K562 (cell line): ENCODE data around the gene SRPK2. TPM values are rescaled to one million over a fixed set of nuclear protein-coding genes. Genes with fewer than 3 reads are reported as not detected.
A peak's percentile ranks its signal among the peaks of the same experiment; 100 is the strongest.

Experiments used
- ATAC-seq: fragments of 200-7000 bp; cut with Tn5 transposase; 3 replicates; pipeline ENCODE4 v1.9.1; 2020; ENCODE audit warnings: moderate library complexity
- BruUV-seq: library from RNA; stranded (reverse); fragments of 400-500 nt; replicated peaks from 2 replicates; lab custom pipeline; 2021; lab: Mats Ljungman, UMichigan
- CTCF ChIA-PET: fragments of 300-600 bp; formaldehyde crosslinking; extraction: SDS; loops from one replicate; lab custom pipeline; 2021; ENCODE audit warnings: low intra/inter-chr PET ratio; lab: Yijun Ruan, JAX
- POLR2A ChIA-PET: fragments of 300-600, 350-650 bp; sonication (Branson Sonifier 250); formaldehyde crosslinking; extraction: SDS; loops from one replicate; lab custom pipeline; 2021; ENCODE audit warnings: antibody characterized with exemption, inconsistent platforms; lab: Yijun Ruan, JAX
- DNase-seq, 4 experiments: peaks; one replicate each; pipeline versions ENCODE4 v3.0.0 to v3.0.0-alpha.2; 2011 to 2018; ENCODE audit warnings: low spot score in 3 of 4, mixed read lengths in 3 of 4; ENCODE audit errors: extremely low read depth in 1 of 4
- FAIRE-seq: peaks from 2 replicates; lab custom pipeline; 2011; peaks lifted over from hg19 to GRCh38; lab: Jason Lieb, UNC
- H2AFZ ChIP-seq: 2 replicates; pipeline ENCODE4 v1.6.0; 2011; ENCODE audit warnings: low read depth, low read length, control low read depth, inconsistent platforms
- H3K27ac ChIP-seq: fragments of 200-600 bp; 3 replicates; pipeline ENCODE4 v1.8.0; 2011; ENCODE audit warnings: low read depth, mild to moderate bottlenecking, control low read depth, inconsistent platforms, low read length, moderate library complexity, mixed read lengths; ENCODE audit errors: extremely low read depth
- H3K27me3 ChIP-seq, 2 experiments: fragments of 300-600 bp in 1 of 2; 2 replicates in 1 of 2; 3 replicates in 1 of 2; pipeline versions ENCODE4 v1.6.0 to v1.8.0; 2011; ENCODE audit warnings: inconsistent platforms in 2 of 2, low read length in 2 of 2, mild to moderate bottlenecking in 1 of 2, mixed read lengths in 1 of 2, moderate library complexity in 1 of 2; ENCODE audit not compliant: control insufficient read depth in 2 of 2, insufficient read depth in 2 of 2
- H3K36me3 ChIP-seq: fragments of 300-600 bp; 3 replicates; pipeline ENCODE4 v1.8.0; 2011; ENCODE audit warnings: mild to moderate bottlenecking, low read length, inconsistent platforms; ENCODE audit not compliant: control insufficient read depth, insufficient read depth
- H3K4me1 ChIP-seq, 2 experiments: fragments of 200-600 bp in 1 of 2; replicated peaks in 1 of 2; 2 replicates in 1 of 2; 3 replicates in 1 of 2; pipeline versions ENCODE4 v1.5.1 to v1.8.0; 2011; ENCODE audit warnings: inconsistent platforms in 2 of 2, low read length in 2 of 2, mild to moderate bottlenecking in 1 of 2, mixed read lengths in 1 of 2, moderate library complexity in 1 of 2; ENCODE audit not compliant: control insufficient read depth in 2 of 2, insufficient read depth in 2 of 2
- H3K4me2 ChIP-seq: 2 replicates; pipeline ENCODE4 v1.6.1; 2011; ENCODE audit warnings: low read length, control low read depth, inconsistent platforms, mixed read lengths; ENCODE audit not compliant: insufficient read depth
- H3K4me3 ChIP-seq: fragments of 200-600 bp; sonication (generic), shearing (Covaris generic); 2 replicates; pipeline ENCODE4 v1.5.1; 2016; ENCODE audit warnings: control low read depth, inconsistent platforms
- H3K79me2 ChIP-seq: fragments of 200-600 bp; 3 replicates; pipeline ENCODE4 v1.8.0; 2011; ENCODE audit warnings: low read length, inconsistent platforms; ENCODE audit not compliant: control insufficient read depth, insufficient read depth
- H3K9ac ChIP-seq, 2 experiments: 2 replicates each; pipeline versions ENCODE4 v1.6.0 to v1.6.1; 2011; ENCODE audit warnings: low read depth in 2 of 2, low read length in 2 of 2, control low read depth in 1 of 2, inconsistent platforms in 1 of 2, mild to moderate bottlenecking in 1 of 2, mixed read lengths in 1 of 2; ENCODE audit not compliant: insufficient read depth in 1 of 2
- H3K9me1 ChIP-seq: one replicate; pipeline ENCODE4 v1.6.0; 2011; ENCODE audit warnings: inconsistent platforms, mild to moderate bottlenecking, low read length, moderate library complexity; ENCODE audit not compliant: control insufficient read depth, insufficient read depth
- H3K9me3 ChIP-seq: replicated peaks from 2 replicates; pipeline ENCODE4 v1.5.1; 2011; ENCODE audit warnings: low read depth, low read length, inconsistent platforms; ENCODE audit not compliant: control insufficient read depth, insufficient read depth
- H4K20me1 ChIP-seq: replicated peaks from 2 replicates; pipeline ENCODE4 v1.6.1; 2011; ENCODE audit warnings: low read length, inconsistent platforms, mixed read lengths; ENCODE audit not compliant: control insufficient read depth, insufficient read depth
- ATF4 ChIP-seq: fragments of 450-650 bp; formaldehyde crosslinking; IDR thresholded peaks from 2 replicates; pipeline ENCODE4 v1.4.0; 2022; ENCODE audit warnings: mild to moderate bottlenecking, moderate library complexity
- DIDO1 ChIP-seq: fragments of 450-650 bp; IDR thresholded peaks from 2 replicates; pipeline ENCODE4 v1.6.1; 2016; ENCODE audit warnings: low read depth, missing biosample characterization, missing genetic modification characterization
- JUN ChIP-seq, 2 experiments: sonication (generic) in 1 of 2; formaldehyde crosslinking in 1 of 2; IDR thresholded peaks; 2 replicates each; pipeline versions ENCODE4 v1.6.1 to v1.8.0; 2012 to 2022; ENCODE audit warnings: borderline replicate concordance in 2 of 2, mild to moderate bottlenecking in 2 of 2, improper control_type of control experiment in 1 of 2, low read depth in 1 of 2, low read length in 1 of 2, missing genetic modification reagents in 1 of 2
- KDM1A ChIP-seq, 2 experiments: fragments of 450-650 bp; IDR thresholded peaks; 2 replicates each; pipeline ENCODE4 v1.6.1; 2016; ENCODE audit warnings: mild to moderate bottlenecking in 2 of 2
- MAFG ChIP-seq: fragments of 450-650 bp; conservative IDR thresholded peaks from 2 replicates; pipeline ENCODE4 v1.6.1; 2016; ENCODE audit warnings: missing genetic modification characterization, missing compliant biosample characterization
- MAFK ChIP-seq: IDR thresholded peaks from 2 replicates; pipeline ENCODE4 v1.6.1; 2011; ENCODE audit warnings: low read length, improper control_type of control experiment
- SMARCC2 ChIP-seq: fragments of 450-650 bp; IDR thresholded peaks from 2 replicates; pipeline ENCODE4 v1.6.1; 2017; ENCODE audit warnings: antibody characterized with exemption, moderate library complexity, mild to moderate bottlenecking, low read depth
- SMARCE1 ChIP-seq: fragments of 450-650 bp; IDR thresholded peaks from 2 replicates; pipeline ENCODE4 v1.7.1; 2016; ENCODE audit warnings: mild to moderate bottlenecking
- USF2 ChIP-seq: sonication (generic); formaldehyde crosslinking; IDR thresholded peaks from 2 replicates; pipeline ENCODE4 v1.5.0; 2020; ENCODE audit warnings: missing genetic modification reagents
- WGBS: fragments of 100-300 bp; shearing (Covaris generic); methylation state at CpG from one replicate; pipeline ENCODE4 v1.1.6; 2016; ENCODE audit warnings: low coverage, mixed read lengths; ENCODE audit not compliant: insufficient coverage; ENCODE audit errors: missing lambda C conversion rate; 5-methylcytosine and 5-hydroxymethylcytosine counted together
- in situ Hi-C: fragments of 300-500 bp; cut with MboI; formaldehyde crosslinking; loops from 4 replicates; pipeline ENCODE4 v1.15.0; 2018; ENCODE audit warnings: inconsistent platforms, mixed read lengths
- intact Hi-C: fragments of 100-400 bp; cut with micrococcal nuclease; formaldehyde crosslinking; loops from 2 replicates; pipeline ENCODE4 v1.14.2; 2022
- polyA plus RNA-seq, 8 experiments: library from polyadenylated mRNA; depleted of rRNA in 4 of 8; stranded (reverse) in 5 of 8; unstranded in 3 of 8; fragments of >200 nt; fragmentation: Nextera tagmentation in 2 of 8; fragmentation: Illumina TruSeq in 1 of 8; extraction: Ambion mirVana in 2 of 8; extraction: Trizol in 1 of 8; gene quantifications; 2 replicates each; pipeline versions ENCODE4 v1.2.1 to v1.2.3, GENCODE V29; 2011 to 2014; ENCODE audit warnings: inconsistent platforms in 1 of 8, missing spikeins in 1 of 8
- total RNA-seq, 7 experiments: library from RNA; depleted of rRNA in 6 of 7; stranded (reverse); fragments of >200 nt in 6 of 7; fragmentation: Illumina TruSeq in 2 of 7; extraction: Trizol in 2 of 7; gene quantifications; 2 replicates each; pipeline versions ENCODE4 v1.2.1 to v1.2.3, GENCODE V29; 2011 to 2021; ENCODE audit warnings: low replicate concordance in 1 of 7

The SRPK2 gene
- total and polyA plus RNA-seq, 9 of the 15 experiments (the other 6 are each of a cell fraction or from before 2014, with no cell fraction given): 21.5 to 44.7 (median 33.3) TPM

- TF ChIP-seq USF2 (0 out of 2 replicates have a peak, but pooled peaks have one; percentile 8), KDM1A (IDR thresholded peaks at IDR 0.05) (peak; percentile 8 to 15; a peak in 1 of 4 replicates), MAFK (peak; percentile 21; the same call in 1 of the 2 replicates), SMARCE1 (peak; percentile 26; the same call in 1 of the 2 replicates), JUN (IDR thresholded peaks at IDR 0.05; ENCODE audit: borderline replicate concordance, low read depth, low read length) (0 out of 2 replicates have a peak, but pooled peaks have one; percentile 44), JUN (CRISPR knock-in tag; IDR thresholded peaks at IDR 0.05; ENCODE audit: borderline replicate concordance) (no peak), MAFG (tag) (peak; percentile 68), DIDO1 (tag) (no peak)
Measured at GRCh38 chr7:105365541-105366534, 22.9 kb downstream of the SRPK2 start (continued).

- Histone ChIP-seq H3K9me3 (no peaks in the 10 kb centered on the region), H3K4me3 (no peak overlapping the region), H3K27ac (no peak overlapping the region), H3K36me3 (no peaks in the 10 kb centered on the region; the same call in 2 of the 3 replicates), H3K27me3 (no peaks in the 10 kb centered on the region), H3K4me1 (peaks cover 12 to 21% of the 10 kb centered on the region in 2 experiments; a peak in 3 of 5 replicates), H2AFZ (no peak overlapping the region), H3K4me2 (no peak overlapping the region), H3K9me1 (no peaks in the 10 kb centered on the region), H4K20me1 (no peaks in the 10 kb centered on the region), H3K9ac (no peak overlapping the region), H3K79me2 (peaks cover 52% of the 10 kb centered on the region)
- no TSS peak for BruUV-seq
- in situ Hi-C loops: no loop called here
- FAIRE-seq (no peak), ATAC-seq (no peak), DNase-seq (no peak)
- POLR2A ChIA-PET: interaction anchor here (0.5 to 1.3 kb wide), 4 partner anchors 7 to 23 kb away, joined by 3 to 5 read pairs (median 4); no protein-coding TSS in a partner anchor
- WGBS: 100% methylated on average over 3 of the region's 3 CpGs
- intact Hi-C loops: no loop called here
- CTCF ChIA-PET: no interaction called here
- TF ChIP-seq ATF4 (CRISPR knock-in tag) (no peak), SMARCC2 (no peak)
Measured at GRCh38 chr7:105364684-105365083, 24.0 kb downstream of the SRPK2 start.
